ENCODE measurements around the gene USP17L11. TPM values are rescaled to one million over a fixed set of nuclear protein-coding genes. Genes with fewer than 3 reads are reported as not detected.
"Not testable (repeated sequence)": the region's sequence is repeated elsewhere in the genome, so short reads cannot be mapped to it uniquely, and the experiment has no call there.

The USP17L11 gene
- polyA plus RNA-seq (2011; rRNA removed) (not detected in 2 replicates), polyA plus RNA-seq (2017; fragmentation: RNase III; extraction: RNeasy Plus Mini Kit Qiagen cat#74134 plus additional on column Dnase treatment) (not detected in 3 replicates), polyA minus RNA-seq (2011; rRNA and poly(A)+ RNA removed) (not detected in 2 replicates)
- polyA plus RNA-seq (2012; cell fraction: cytosol; rRNA removed), result not detected in 2 replicates
- polyA plus RNA-seq (2012; cell fraction: nucleus; rRNA removed), result not detected in 2 replicates

GRCh38 chr4:9215105-9215504 lies at the start of gene USP17L11:
TSS of gene USP17L11 (plus strand) at chr4:9215405. CDS start at chr4:9215405, 0 bp downstream.
- no CpG with 5 or more reads among the region's 14 CpGs for WGBS (ENCODE audit: missing lambda C conversion rate)

GRCh38 chr4:9165990-9166389 lies 49.2 kb upstream of the USP17L11 start:
- H3K9me3 ChIP-seq; ATAC-seq; DNase-seq (ENCODE audit: low read depth in 1 of 2, low spot score in 1 of 2); POLR2A ChIA-PET; H3K4me1 ChIP-seq; FAIRE-seq; CTCF ChIA-PET; H3K27ac ChIP-seq; H3K4me2 ChIP-seq; H3K4me3 ChIP-seq: not testable (repeated sequence)
- no CpG with 5 or more reads among the region's 8 CpGs for WGBS (ENCODE audit: missing lambda C conversion rate)

More at GRCh38 chr4:9215105-9215504, at the start of gene USP17L11:
- H3K4me2 ChIP-seq; H3K27ac ChIP-seq; CTCF ChIA-PET; H3K4me3 ChIP-seq; H3K9me3 ChIP-seq; DNase-seq (ENCODE audit: low read depth in 1 of 2, low spot score in 1 of 2); FAIRE-seq; POLR2A ChIA-PET; H3K4me1 ChIP-seq; ATAC-seq: not testable (repeated sequence)

- DNase-seq (ENCODE audit: low read depth in 1 of 2, low spot score in 1 of 2); FAIRE-seq; POLR2A ChIA-PET; ATAC-seq; CTCF ChIA-PET; H3K9me3 ChIP-seq; H3K4me2 ChIP-seq; H3K4me3 ChIP-seq; H3K4me1 ChIP-seq; H3K27ac ChIP-seq: not testable (repeated sequence)
- no CpG with 5 or more reads among the region's 11 CpGs for WGBS (ENCODE audit: missing lambda C conversion rate)
These were observed 45.3 kb upstream of the USP17L11 start, which contains the start of gene FAM90A26 for GRCh38 chr4:9169791-9170459. TSS of gene FAM90A26 (plus strand) at chr4:9170409. CDS start at chr4:9173173, 2,764 bp downstream.

- FAIRE-seq; H3K4me2 ChIP-seq; POLR2A ChIA-PET; H3K9me3 ChIP-seq; DNase-seq (ENCODE audit: low read depth in 1 of 2, low spot score in 1 of 2); H3K4me1 ChIP-seq; H3K4me3 ChIP-seq; ATAC-seq; H3K27ac ChIP-seq; CTCF ChIA-PET: not testable (repeated sequence)
- 35% methylated on average over 5 of the region's 13 CpGs for WGBS (ENCODE audit: missing lambda C conversion rate)
These were observed 4.8 kb upstream of the USP17L11 start, which contains the start of gene USP17L10 for GRCh38 chr4:9210357-9210756. TSS of gene USP17L10 (plus strand) at chr4:9210657. CDS start at chr4:9210657, 0 bp downstream.

GRCh38 chr4:9214701-9215100 lies 504 bp upstream of the USP17L11 start:
- H3K9me3 ChIP-seq; DNase-seq (ENCODE audit: low read depth in 1 of 2, low spot score in 1 of 2); CTCF ChIA-PET; ATAC-seq; H3K4me3 ChIP-seq; POLR2A ChIA-PET; H3K27ac ChIP-seq; H3K4me1 ChIP-seq; FAIRE-seq; H3K4me2 ChIP-seq: not testable (repeated sequence)
- WGBS (ENCODE audit: missing lambda C conversion rate), result 45% methylated on average over 11 of the region's 14 CpGs

GRCh38 chr4:9219852-9220251 lies 4.6 kb downstream of the USP17L11 start, which contains the start of gene USP17L12:
TSS of gene USP17L12 (plus strand) at chr4:9220152. CDS start at chr4:9220152, 0 bp downstream.
- CTCF ChIA-PET; POLR2A ChIA-PET; H3K9me3 ChIP-seq; FAIRE-seq; DNase-seq (ENCODE audit: low read depth in 1 of 2, low spot score in 1 of 2); H3K4me1 ChIP-seq; H3K27ac ChIP-seq; H3K4me2 ChIP-seq; H3K4me3 ChIP-seq; ATAC-seq: not testable (repeated sequence)
- no CpG with 5 or more reads among the region's 13 CpGs for WGBS (ENCODE audit: missing lambda C conversion rate)

GRCh38 chr4:9224596-9224995 lies 9.4 kb downstream of the USP17L11 start, which contains the start of gene USP17L13:
TSS of gene USP17L13 (plus strand) at chr4:9224896. CDS start at chr4:9224896, 0 bp downstream.
- FAIRE-seq, CTCF ChIA-PET: not testable (repeated sequence)
- WGBS (ENCODE audit: missing lambda C conversion rate), result no CpG with 5 or more reads among the region's 14 CpGs

GRCh38 chr4:9230249-9230648 lies 15.0 kb downstream of the USP17L11 start:
- H3K4me1 ChIP-seq; H3K9me3 ChIP-seq; H3K27ac ChIP-seq; CTCF ChIA-PET; FAIRE-seq; H3K4me3 ChIP-seq; DNase-seq (ENCODE audit: low read depth in 1 of 2, low spot score in 1 of 2); H3K4me2 ChIP-seq; ATAC-seq; POLR2A ChIA-PET: not testable (repeated sequence)
- WGBS (ENCODE audit: missing lambda C conversion rate), result 48% methylated on average over 5 of the region's 8 CpGs

More at GRCh38 chr4:9224596-9224995, 9.4 kb downstream of the USP17L11 start, which contains the start of gene USP17L13:
- H3K4me1 ChIP-seq; H3K27ac ChIP-seq; H3K9me3 ChIP-seq; H3K4me2 ChIP-seq; H3K4me3 ChIP-seq; POLR2A ChIA-PET; ATAC-seq; DNase-seq (ENCODE audit: low read depth in 1 of 2, low spot score in 1 of 2): not testable (repeated sequence)

- not testable (repeated sequence) for H3K9me3 ChIP-seq
These were observed 18.9 kb downstream of the USP17L11 start, which contains the start of gene USP17L15 for GRCh38 chr4:9234085-9234484. TSS of gene USP17L15 (plus strand) at chr4:9234385. CDS start at chr4:9234385, 0 bp downstream.

GRCh38 chr4:9238461-9238860 lies 23.3 kb downstream of the USP17L11 start:
- ATAC-seq; H3K9me3 ChIP-seq; H3K27ac ChIP-seq; H3K4me3 ChIP-seq; FAIRE-seq; H3K4me1 ChIP-seq; CTCF ChIA-PET; DNase-seq (ENCODE audit: low read depth in 1 of 2, low spot score in 1 of 2); POLR2A ChIA-PET; H3K4me2 ChIP-seq: not testable (repeated sequence)
- 0% methylated on average over 1 of the region's 12 CpGs for WGBS (ENCODE audit: missing lambda C conversion rate)

More at GRCh38 chr4:9234085-9234484, 18.9 kb downstream of the USP17L11 start, which contains the start of gene USP17L15:
- DNase-seq (ENCODE audit: low read depth in 1 of 2, low spot score in 1 of 2); H3K4me1 ChIP-seq; POLR2A ChIA-PET; CTCF ChIA-PET; H3K4me2 ChIP-seq; H3K27ac ChIP-seq; H3K4me3 ChIP-seq; ATAC-seq; FAIRE-seq: not testable (repeated sequence)
- WGBS (ENCODE audit: missing lambda C conversion rate), result no CpG with 5 or more reads among the region's 15 CpGs

- H3K9me3 ChIP-seq; ATAC-seq; DNase-seq (ENCODE audit: low read depth in 1 of 2, low spot score in 1 of 2); H3K4me3 ChIP-seq; H3K4me2 ChIP-seq; FAIRE-seq; H3K4me1 ChIP-seq; CTCF ChIA-PET; POLR2A ChIA-PET; H3K27ac ChIP-seq: not testable (repeated sequence)
- 49% methylated on average over 13 of the region's 14 CpGs for WGBS (ENCODE audit: missing lambda C conversion rate)
These were observed 28.4 kb downstream of the USP17L11 start, which contains the start of gene USP17L17 for GRCh38 chr4:9243579-9243978. TSS of gene USP17L17 (plus strand) at chr4:9243879. CDS start at chr4:9243879, 0 bp downstream.
